ENCODE data around the gene GGA2. TPM values are rescaled to one million over a fixed set of nuclear protein-coding genes. Genes with fewer than 3 reads are reported as not detected.
"Not testable (repeated sequence)": the region's sequence is repeated elsewhere in the genome, so short reads cannot be mapped to it uniquely, and the experiment has no call there.

The GGA2 gene
- total RNA-seq, 1 experiment from 2014 or later = 14.0 TPM

GRCh38 chr16:23505671-23506605 lies 4.4 kb downstream of the GGA2 start:
- DNase-seq (ENCODE audit: low read depth) = no peak

GRCh38 chr16:23505180-23505665 lies 5.1 kb downstream of the GGA2 start:
- DNase-seq (ENCODE audit: low read depth) = no peak

DNA sequence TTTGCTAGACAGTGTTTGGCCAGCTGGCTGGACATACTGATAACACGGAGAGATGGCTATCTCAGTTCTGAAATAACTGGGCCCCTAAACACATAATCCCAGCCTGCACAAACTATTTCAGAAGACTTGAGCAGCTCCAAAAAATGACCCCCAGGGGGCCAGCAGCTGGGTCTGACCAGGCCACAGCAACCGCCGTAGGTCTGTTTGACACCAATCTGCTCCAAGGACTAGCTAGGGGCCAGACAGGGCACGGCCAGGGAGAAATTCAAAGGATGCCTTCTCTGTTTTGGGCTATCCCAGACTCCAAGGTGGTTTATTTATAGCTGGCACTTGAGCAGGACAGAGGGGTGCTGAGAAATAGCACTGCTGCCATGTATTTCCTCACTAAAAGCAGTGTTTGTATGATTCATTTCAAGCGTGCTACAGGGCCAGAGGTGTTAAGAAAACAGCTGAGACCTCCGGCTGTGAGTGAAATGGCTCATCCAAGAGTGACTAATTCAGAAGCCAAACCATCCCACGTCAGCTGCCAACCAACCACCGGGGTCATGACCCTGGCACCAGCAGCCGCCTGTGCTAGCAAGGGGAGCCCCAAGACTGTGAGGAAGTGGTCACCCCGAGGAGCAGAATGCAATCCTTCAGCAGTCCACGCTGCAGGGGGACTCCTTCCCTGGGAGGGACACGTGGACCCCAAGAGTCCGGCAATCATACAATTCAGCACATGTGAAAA lies 5.7 kb downstream of the GGA2 start:
- peak; percentile 97 for DNase-seq (ENCODE audit: low read depth)

DNA sequence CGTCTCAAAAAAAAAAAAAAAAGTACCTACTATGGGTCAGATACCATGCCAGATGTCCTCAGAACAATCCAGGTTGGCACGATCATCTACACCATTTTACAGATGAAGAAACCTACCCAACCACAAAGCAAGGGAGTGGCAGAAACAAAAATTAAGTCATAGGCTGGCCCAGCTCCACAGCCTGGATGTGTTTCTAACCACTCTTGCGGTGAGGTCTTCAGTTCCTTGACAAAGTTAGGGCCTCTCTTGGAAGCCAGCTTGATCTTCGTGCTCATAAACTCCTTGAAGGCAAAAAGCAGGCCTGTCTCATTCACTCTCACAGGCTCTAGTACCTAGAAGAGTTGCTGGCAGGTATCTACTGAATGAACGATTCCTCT lies 6.2 kb downstream of the GGA2 start:
- peak; percentile 72 for DNase-seq (ENCODE audit: low read depth)

DNA sequence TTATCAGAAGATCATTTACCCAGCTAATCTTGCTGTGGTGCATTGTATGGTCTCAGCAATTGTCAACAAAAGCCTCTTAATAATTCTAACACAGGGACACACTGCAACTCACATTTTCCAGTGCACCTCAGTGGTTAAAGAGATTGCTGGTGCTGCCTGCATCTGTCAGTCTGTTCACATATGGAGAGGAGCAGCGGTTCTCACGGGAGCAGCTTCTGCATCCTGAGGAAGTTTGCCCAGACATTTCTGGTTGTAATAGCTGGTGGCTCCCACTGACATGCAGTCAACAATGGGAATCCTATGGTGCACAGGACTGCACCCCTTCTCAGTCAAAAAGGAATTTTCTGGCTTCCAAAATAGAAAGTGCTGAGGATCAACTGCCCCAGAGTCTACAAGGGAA lies 7.8 kb downstream of the GGA2 start:
- no peak for DNase-seq (ENCODE audit: low read depth)

DNA sequence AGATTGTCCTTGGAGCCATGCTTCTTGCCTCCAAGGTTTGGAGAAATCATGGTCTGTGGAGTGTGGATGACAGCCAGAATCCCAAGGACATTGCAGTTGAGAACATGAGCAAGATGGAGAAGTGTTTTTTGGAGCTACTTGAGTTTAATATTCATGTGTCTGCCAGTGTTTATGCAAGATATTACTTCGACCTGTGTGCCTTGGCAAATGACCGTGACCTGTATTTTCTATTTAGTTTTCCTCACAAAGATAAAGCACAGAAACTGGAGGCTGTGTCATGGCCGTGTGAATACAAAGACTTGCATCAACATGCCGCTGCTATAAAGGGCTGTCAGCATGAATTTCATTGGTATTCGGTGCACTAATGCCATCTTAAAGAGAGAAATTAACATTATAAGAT lies 9.0 kb downstream of the GGA2 start:
- no peak for DNase-seq (ENCODE audit: low read depth)

DNA sequence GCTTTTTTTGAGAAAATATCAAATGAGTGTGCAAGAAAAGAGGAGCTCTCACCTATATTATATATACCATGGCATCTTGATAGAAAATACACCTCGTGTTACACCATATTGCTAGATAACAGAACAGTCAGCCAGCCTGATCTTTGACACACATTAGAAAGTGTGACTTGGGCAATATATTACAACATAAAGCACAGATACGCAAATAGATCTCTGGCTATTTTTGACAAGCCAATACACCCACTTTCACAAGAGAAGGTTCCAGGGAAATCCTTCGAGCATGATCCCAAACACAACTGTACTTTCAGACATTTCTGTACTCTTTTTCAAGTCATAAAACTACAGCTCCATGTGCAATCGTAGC lies 9.4 kb downstream of the GGA2 start:
- no peak for DNase-seq (ENCODE audit: low read depth)

DNA sequence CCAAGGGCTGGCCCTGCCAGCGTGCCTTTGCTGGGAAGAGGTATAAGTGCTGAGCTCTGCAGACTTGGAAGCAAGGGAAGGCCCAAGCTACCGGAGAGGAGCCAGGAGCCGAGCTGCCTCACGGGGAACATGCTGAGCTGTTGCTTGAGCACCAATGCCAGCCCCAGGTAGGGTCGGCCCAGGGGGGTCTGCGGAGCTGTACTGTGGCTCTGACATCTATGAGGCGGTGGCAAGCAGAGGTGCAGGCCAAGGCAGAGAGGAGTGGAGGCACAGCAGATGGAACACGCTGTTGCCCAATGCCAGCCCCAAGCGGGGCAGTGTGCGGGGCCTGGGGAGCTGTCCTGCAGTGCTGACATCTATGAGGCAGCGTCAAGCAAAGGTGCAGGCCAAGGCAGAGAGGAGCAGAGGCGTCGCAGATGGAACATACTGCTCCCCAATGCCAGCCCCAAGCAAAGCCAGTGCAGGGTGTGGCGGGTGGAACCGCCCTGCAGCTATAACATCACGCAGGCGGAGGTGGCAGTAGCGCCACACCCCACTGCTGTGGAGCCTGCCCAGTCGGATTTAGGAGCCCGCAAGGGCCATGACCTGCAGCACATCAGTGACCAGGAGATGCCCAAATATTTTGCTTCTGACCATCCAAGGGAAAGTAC lies 10.0 kb downstream of the GGA2 start:
- DNase-seq (ENCODE audit: low read depth) = no peak

- no peak for DNase-seq (ENCODE audit: low read depth)
Observed at GRCh38 chr16:23499801-23500200, 10.5 kb downstream of the GGA2 start.

DNA sequence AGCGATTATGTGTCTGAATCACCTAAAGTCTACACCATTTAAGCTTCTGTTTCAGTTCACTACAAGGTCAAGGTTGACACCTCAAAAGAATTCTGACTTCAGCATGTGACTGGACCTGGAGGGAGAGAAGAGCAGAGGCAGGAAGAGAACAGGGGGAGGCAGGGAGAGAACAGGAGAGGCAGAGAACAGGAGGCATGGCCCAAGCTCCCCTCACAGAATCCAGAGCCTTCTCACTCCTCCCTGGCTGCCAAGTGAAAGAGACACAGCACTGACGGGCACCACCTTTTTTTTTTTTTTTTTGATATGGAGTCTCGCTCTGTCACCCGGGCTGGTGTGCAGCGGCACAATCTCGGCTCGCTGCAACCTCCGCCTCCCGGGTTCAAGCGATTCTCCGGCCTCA lies 11.4 kb downstream of the GGA2 start:
- no peak for DNase-seq (ENCODE audit: low read depth)

DNA sequence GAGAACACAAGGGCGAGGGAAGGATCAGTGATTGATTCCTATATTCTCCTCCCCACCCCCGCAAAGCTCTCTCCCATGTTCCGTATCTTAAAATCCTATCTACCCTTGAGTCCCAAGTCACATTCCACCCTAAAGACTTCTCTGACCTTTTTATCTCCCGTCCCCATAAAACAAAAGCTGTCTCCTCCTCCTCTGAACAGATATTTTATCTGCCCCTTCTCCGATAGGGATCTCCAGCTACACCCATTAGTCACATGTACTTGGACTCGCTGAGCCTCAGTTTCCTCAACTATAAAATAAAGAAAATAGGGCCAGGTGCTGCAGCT lies 12.8 kb downstream of the GGA2 start:
- no peak for DNase-seq (ENCODE audit: low read depth)

DNA sequence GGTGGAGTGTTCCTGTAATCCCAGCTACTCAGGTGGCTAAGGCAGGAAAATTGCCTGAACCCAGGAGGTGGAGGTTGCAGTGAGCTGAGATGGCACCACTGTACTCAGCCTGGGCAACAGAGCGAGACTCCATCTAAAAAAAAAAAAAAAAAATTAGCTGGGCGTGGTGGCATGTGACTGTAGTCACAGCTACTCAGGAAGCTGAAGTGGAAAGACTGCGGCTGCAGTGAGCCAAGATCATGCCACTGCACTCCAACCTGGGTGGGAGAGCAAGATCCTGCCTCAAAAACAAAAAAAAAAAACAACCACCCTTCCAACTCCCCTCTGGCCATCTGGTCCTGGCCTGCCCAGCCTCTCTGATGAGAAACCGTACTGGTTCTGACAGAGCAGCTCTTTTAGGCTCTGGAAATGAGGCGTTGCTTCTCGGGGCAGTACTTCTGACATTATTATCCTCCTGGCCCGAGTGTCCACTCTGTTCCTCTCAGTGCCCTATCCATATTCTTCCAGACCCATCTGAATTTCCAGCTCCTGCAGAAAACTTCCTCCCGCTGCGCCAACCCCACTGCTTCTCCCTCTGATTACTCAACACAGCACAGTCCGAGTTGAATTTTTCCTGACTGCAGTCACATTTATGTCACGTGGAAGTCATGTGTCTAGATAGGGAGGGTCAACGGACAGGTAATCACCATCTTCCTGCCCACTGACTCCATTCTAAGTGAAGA lies 13.3 kb downstream of the GGA2 start:
- DNase-seq (ENCODE audit: low read depth) = no peak

GRCh38 chr16:23495671-23496070 lies 14.6 kb downstream of the GGA2 start:
- DNase-seq (ENCODE audit: low read depth) = no peak

GRCh38 chr16:23494188-23494587 lies 16.1 kb downstream of the GGA2 start:
- DNase-seq (ENCODE audit: low read depth) = no peak

- DNase-seq (ENCODE audit: low read depth) = peak; percentile 57
Observed at GRCh38 chr16:23491490-23492391, 18.6 kb downstream of the GGA2 start.

- DNase-seq (ENCODE audit: low read depth) = no peak
Observed at GRCh38 chr16:23486480-23486879, 23.8 kb downstream of the GGA2 start.

GRCh38 chr16:23485841-23486240 lies 24.5 kb downstream of the GGA2 start:
- no peak for DNase-seq (ENCODE audit: low read depth)

DNA sequence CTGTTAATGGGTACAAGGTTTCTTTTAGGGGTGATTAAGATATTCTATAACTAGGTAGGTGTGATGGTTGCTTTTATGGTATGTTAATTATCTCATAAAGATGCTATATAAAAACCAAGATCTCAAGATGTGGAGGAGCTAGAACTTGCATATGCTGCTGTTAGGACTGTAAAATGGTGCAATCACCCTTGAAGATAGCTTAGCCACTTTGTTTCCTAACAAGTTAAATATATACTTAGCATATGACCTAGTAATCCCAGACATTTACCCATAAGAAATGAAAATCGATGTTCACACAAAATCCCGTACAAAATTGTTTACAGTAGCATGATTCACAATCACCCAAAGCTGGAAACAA lies 25.1 kb downstream of the GGA2 start:
- DNase-seq (ENCODE audit: low read depth) = no peak

GRCh38 chr16:23484510-23485256 lies 25.6 kb downstream of the GGA2 start:
- no peak for DNase-seq (ENCODE audit: low read depth)

DNA sequence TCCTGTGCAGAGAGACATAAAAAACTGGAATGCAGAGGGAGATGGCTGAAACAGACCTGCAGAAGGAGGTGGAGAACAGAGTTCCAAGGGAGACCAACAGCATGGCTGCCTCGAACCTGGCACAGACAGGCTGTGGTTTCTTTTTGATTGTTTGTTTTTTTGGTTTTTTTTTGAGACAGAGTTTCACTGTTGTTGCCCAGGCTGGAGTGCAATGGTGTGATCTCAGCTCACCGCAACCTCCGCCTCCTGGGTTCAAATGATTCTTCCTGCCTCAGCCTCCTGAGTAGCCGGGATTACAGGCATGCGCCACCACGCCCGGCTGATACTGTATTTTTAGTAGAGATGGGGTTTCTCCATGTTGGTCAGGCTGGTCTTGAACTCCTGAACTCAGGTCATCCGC lies 26.8 kb downstream of the GGA2 start:
- DNase-seq (ENCODE audit: low read depth) = not testable (repeated sequence)

Measured in HT1080 (cell line).